K562 (cell line): ENCODE data around the gene FARP2. TPM values are rescaled to one million over a fixed set of nuclear protein-coding genes. Genes with fewer than 3 reads are reported as not detected.

Source experiments
- CHCHD3 ChIP-seq: fragments of 250-450 bp; sonication (Bioruptor Pico); IDR thresholded peaks from 2 replicates; pipeline ENCODE4 v2.1.2; 2022; ENCODE audit warnings: mild to moderate bottlenecking
- EHMT2 ChIP-seq: fragments of 450-650 bp; IDR thresholded peaks from 2 replicates; pipeline ENCODE4 v1.6.1; 2018; ENCODE audit warnings: antibody characterized with exemption
- MAFK ChIP-seq: IDR thresholded peaks from 2 replicates; pipeline ENCODE4 v1.6.1; 2011; ENCODE audit warnings: low read length, improper control_type of control experiment
- ZNF140 ChIP-seq: fragments of 250-450 bp; sonication (Bioruptor Pico); IDR thresholded peaks from 2 replicates; pipeline ENCODE4 v1.8.0; 2021; ENCODE audit warnings: moderate library complexity, mild to moderate bottlenecking, inconsistent platforms
- polyA plus RNA-seq, 8 experiments: library from polyadenylated mRNA; depleted of rRNA in 4 of 8; stranded (reverse) in 5 of 8; unstranded in 3 of 8; fragments of >200 nt; fragmentation: Nextera tagmentation in 2 of 8; fragmentation: Illumina TruSeq in 1 of 8; extraction: Ambion mirVana in 2 of 8; extraction: Trizol in 1 of 8; gene quantifications; 2 replicates each; pipeline versions ENCODE4 v1.2.1 to v1.2.3, GENCODE V29; 2011 to 2014; ENCODE audit warnings: inconsistent platforms in 1 of 8, missing spikeins in 1 of 8
- total RNA-seq, 7 experiments: library from RNA; depleted of rRNA in 6 of 7; stranded (reverse); fragments of >200 nt in 6 of 7; fragmentation: Illumina TruSeq in 2 of 7; extraction: Trizol in 2 of 7; gene quantifications; 2 replicates each; pipeline versions ENCODE4 v1.2.1 to v1.2.3, GENCODE V29; 2011 to 2021; ENCODE audit warnings: low replicate concordance in 1 of 7
- TF ChIP-seq, protein P1 (sequence below): fragments of 450-650 bp; IDR thresholded peaks from one replicate; pipeline ENCODE4 v1.6.1; 2018; ENCODE audit warnings: mild to moderate bottlenecking, moderate library complexity; ENCODE audit not compliant: partially characterized antibody
- TF ChIP-seq, protein P2 (sequence below), 2 experiments: fragments of 450-650 bp in 1 of 2; IDR thresholded peaks; 2 replicates each; pipeline ENCODE4 v1.6.1; 2011 to 2017; ENCODE audit warnings: low read depth in 2 of 2, antibody characterized with exemption in 1 of 2, borderline replicate concordance in 1 of 2, low read length in 1 of 2, mild to moderate bottlenecking in 1 of 2, mixed read lengths in 1 of 2; ENCODE audit not compliant: control insufficient read depth in 1 of 2
- TF ChIP-seq, protein P3 (sequence below): sonication (generic); formaldehyde crosslinking; IDR thresholded peaks from 2 replicates; pipeline ENCODE4 v1.8.1; 2022; ENCODE audit warnings: missing genetic modification reagents

Gene FARP2
- total and polyA plus RNA-seq, 9 of the 15 experiments (the other 6 are each of a cell fraction or from before 2014, with no cell fraction given) = 4.1 to 38.1 (median 21.1) TPM

DNA sequence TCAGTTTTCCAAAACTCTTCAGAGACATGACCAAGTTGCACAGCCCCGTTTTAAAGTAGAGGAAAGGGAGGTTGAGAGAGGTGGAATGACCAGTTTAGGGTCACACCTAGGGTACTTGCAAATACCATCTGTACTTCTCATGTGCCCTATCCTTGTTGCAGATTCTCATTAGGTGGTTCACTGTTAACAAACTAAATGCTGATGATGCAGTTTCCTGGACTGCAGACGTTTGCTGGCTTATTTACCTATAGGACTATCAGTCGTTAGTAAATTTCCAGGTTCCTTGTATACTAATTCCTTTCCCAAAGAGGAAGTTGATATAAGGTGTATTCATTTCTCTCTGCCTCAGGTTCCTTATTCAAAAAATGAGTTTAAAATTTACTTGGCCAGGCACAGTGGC is 1.4 kb downstream of the FARP2 start (continued):
- TF ChIP-seq, protein P1, sequence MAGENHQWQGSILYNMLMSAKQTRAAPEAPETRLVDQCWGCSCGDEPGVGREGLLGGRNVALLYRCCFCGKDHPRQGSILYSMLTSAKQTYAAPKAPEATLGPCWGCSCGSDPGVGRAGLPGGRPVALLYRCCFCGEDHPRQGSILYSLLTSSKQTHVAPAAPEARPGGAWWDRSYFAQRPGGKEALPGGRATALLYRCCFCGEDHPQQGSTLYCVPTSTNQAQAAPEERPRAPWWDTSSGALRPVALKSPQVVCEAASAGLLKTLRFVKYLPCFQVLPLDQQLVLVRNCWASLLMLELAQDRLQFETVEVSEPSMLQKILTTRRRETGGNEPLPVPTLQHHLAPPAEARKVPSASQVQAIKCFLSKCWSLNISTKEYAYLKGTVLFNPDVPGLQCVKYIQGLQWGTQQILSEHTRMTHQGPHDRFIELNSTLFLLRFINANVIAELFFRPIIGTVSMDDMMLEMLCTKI = no peak
- TF ChIP-seq MAFK = peak; percentile 92
- TF ChIP-seq, protein P2, sequence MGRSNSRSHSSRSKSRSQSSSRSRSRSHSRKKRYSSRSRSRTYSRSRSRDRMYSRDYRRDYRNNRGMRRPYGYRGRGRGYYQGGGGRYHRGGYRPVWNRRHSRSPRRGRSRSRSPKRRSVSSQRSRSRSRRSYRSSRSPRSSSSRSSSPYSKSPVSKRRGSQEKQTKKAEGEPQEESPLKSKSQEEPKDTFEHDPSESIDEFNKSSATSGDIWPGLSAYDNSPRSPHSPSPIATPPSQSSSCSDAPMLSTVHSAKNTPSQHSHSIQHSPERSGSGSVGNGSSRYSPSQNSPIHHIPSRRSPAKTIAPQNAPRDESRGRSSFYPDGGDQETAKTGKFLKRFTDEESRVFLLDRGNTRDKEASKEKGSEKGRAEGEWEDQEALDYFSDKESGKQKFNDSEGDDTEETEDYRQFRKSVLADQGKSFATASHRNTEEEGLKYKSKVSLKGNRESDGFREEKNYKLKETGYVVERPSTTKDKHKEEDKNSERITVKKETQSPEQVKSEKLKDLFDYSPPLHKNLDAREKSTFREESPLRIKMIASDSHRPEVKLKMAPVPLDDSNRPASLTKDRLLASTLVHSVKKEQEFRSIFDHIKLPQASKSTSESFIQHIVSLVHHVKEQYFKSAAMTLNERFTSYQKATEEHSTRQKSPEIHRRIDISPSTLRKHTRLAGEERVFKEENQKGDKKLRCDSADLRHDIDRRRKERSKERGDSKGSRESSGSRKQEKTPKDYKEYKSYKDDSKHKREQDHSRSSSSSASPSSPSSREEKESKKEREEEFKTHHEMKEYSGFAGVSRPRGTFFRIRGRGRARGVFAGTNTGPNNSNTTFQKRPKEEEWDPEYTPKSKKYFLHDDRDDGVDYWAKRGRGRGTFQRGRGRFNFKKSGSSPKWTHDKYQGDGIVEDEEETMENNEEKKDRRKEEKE (IDR thresholded peaks at IDR 0.05; ENCODE audit: borderline replicate concordance in 1 of 2, control insufficient read depth in 1 of 2, low read depth in 2 of 2, low read length in 1 of 2) = no peak
- TF ChIP-seq ZNF140 (CRISPR knock-in tag) = no peak
- TF ChIP-seq CHCHD3 (CRISPR knock-in tag) = no peak
- no peak for TF ChIP-seq EHMT2
- TF ChIP-seq, protein P3, sequence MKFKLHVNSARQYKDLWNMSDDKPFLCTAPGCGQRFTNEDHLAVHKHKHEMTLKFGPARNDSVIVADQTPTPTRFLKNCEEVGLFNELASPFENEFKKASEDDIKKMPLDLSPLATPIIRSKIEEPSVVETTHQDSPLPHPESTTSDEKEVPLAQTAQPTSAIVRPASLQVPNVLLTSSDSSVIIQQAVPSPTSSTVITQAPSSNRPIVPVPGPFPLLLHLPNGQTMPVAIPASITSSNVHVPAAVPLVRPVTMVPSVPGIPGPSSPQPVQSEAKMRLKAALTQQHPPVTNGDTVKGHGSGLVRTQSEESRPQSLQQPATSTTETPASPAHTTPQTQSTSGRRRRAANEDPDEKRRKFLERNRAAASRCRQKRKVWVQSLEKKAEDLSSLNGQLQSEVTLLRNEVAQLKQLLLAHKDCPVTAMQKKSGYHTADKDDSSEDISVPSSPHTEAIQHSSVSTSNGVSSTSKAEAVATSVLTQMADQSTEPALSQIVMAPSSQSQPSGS (CRISPR knock-in tag) = no peak
- TF ChIP-seq, all 486 proteins: peak for 5
